Measurements from ENCODE around the gene SEC24C. TPM values are rescaled to one million over a fixed set of nuclear protein-coding genes. Genes with fewer than 3 reads are reported as not detected.
"Not testable (repeated sequence)": the region's sequence is repeated elsewhere in the genome, so short reads cannot be mapped to it uniquely, and the experiment has no call there.

Gene SEC24C
- total RNA-seq, 1 donor from 2014 or later = 99.0 TPM

DNA sequence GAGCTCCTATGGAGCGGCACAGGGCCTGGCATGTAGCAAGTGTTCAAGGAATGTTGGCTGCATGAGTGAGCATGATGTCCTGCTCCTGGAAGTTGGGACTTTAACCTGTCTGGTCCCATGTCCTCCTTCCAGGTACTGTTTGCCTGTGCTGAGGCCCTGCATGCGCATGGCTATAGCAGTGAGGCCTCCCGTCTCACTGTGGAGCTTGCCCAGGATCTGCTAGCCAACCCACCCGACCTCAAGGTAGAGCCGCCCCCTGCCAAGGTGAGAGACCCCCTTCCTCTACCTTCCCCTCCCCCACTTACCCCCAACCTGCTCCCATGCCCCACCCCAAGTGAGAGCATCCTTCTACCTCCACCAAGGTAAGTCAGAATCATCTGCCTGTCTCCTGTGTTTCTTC is 49.3 kb downstream of the SEC24C start:
- no peak overlapping the region for H3K27ac ChIP-seq (ENCODE audit: low read depth, low read length)
- DNase-seq (ENCODE audit: low read depth) (no peak), FAIRE-seq (no peak)
- Mint-ChIP-seq H3K4me1 (ENCODE audit: low read depth, unreplicated experiment) (no peaks in the 10 kb centered on the region), H3K4me3 (ENCODE audit: unreplicated experiment) (no peak overlapping the region), H3K27me3 (ENCODE audit: low read depth, unreplicated experiment) (no peaks in the 10 kb centered on the region), H3K36me3 (ENCODE audit: low read depth, unreplicated experiment) (peaks cover 44% of the 10 kb centered on the region), H3K9me3 (ENCODE audit: unreplicated experiment) (no peaks in the 10 kb centered on the region), H3K27ac (ENCODE audit: unreplicated experiment) (no peak overlapping the region)
- no peaks in the 10 kb centered on the region for H3K4me1 ChIP-seq (ENCODE audit: insufficient read depth, low read length)
- no peak for TF ChIP-seq EZH2 (IDR thresholded peaks at IDR 0.05; ENCODE audit: insufficient read depth, low read length)
- TF ChIP-seq, protein P1, sequence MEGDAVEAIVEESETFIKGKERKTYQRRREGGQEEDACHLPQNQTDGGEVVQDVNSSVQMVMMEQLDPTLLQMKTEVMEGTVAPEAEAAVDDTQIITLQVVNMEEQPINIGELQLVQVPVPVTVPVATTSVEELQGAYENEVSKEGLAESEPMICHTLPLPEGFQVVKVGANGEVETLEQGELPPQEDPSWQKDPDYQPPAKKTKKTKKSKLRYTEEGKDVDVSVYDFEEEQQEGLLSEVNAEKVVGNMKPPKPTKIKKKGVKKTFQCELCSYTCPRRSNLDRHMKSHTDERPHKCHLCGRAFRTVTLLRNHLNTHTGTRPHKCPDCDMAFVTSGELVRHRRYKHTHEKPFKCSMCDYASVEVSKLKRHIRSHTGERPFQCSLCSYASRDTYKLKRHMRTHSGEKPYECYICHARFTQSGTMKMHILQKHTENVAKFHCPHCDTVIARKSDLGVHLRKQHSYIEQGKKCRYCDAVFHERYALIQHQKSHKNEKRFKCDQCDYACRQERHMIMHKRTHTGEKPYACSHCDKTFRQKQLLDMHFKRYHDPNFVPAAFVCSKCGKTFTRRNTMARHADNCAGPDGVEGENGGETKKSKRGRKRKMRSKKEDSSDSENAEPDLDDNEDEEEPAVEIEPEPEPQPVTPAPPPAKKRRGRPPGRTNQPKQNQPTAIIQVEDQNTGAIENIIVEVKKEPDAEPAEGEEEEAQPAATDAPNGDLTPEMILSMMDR (IDR thresholded peaks at IDR 0.05; ENCODE audit: insufficient read depth, low read depth, low read length) = no peak
- H3K9me3 ChIP-seq (ENCODE audit: insufficient read depth, low read depth, low read length) = no peaks in the 10 kb centered on the region
- H3K79me2 ChIP-seq (ENCODE audit: insufficient read depth, low read length) = peaks cover 11% of the 10 kb centered on the region
- no peak overlapping the region for H3K4me2 ChIP-seq (ENCODE audit: low read length)
- peaks cover 46% of the 10 kb centered on the region for H3K36me3 ChIP-seq (ENCODE audit: insufficient read depth, low read length)
- H2AFZ ChIP-seq (ENCODE audit: low read depth, low read length) = no peak overlapping the region
- peaks cover 40% of the 10 kb centered on the region for H4K20me1 ChIP-seq (ENCODE audit: insufficient read depth, low read length)
- no peak overlapping the region for H3K9ac ChIP-seq (ENCODE audit: low read length)
- H3K4me3 ChIP-seq (ENCODE audit: insufficient read depth, low read depth, low read length) = no peak overlapping the region
- no peaks in the 10 kb centered on the region for H3K27me3 ChIP-seq (ENCODE audit: insufficient read depth, low read length)

DNA sequence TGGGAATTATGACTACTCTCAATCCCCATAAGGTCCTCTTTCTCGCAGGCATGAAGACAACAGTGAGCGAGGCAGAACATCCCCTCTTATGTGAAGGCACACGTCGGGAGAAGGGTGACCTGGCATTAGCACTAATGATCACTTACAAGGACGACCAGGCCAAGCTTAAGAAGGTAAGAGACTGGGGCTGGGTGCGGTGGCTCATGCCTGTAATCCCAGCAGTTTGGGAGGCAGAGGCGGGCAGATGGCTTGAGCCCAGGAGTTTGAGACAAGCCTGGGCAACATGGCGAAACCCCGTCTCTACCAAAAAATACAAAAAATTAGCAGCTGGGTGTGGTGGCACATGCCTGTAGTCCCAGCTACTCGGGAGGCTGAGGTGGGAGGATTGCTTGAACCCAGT is 51.3 kb downstream of the SEC24C start:
- not testable (repeated sequence) for H3K4me3 ChIP-seq (ENCODE audit: insufficient read depth, low read depth, low read length); H2AFZ ChIP-seq (ENCODE audit: low read depth, low read length); DNase-seq (ENCODE audit: low read depth); H3K79me2 ChIP-seq (ENCODE audit: insufficient read depth, low read length); FAIRE-seq; H3K4me1 ChIP-seq (ENCODE audit: insufficient read depth, low read length); H3K9me3 ChIP-seq (ENCODE audit: insufficient read depth, low read depth, low read length); H3K4me3 Mint-ChIP-seq (ENCODE audit: unreplicated experiment); H3K4me1 Mint-ChIP-seq (ENCODE audit: low read depth, unreplicated experiment); H3K4me2 ChIP-seq (ENCODE audit: low read length); H3K9ac ChIP-seq (ENCODE audit: low read length); H3K27me3 ChIP-seq (ENCODE audit: insufficient read depth, low read length); H3K9me3 Mint-ChIP-seq (ENCODE audit: unreplicated experiment); H3K27me3 Mint-ChIP-seq (ENCODE audit: low read depth, unreplicated experiment); H3K27ac Mint-ChIP-seq (ENCODE audit: unreplicated experiment); H3K27ac ChIP-seq (ENCODE audit: low read depth, low read length)
- peaks cover 37% of the 10 kb centered on the region for H3K36me3 Mint-ChIP-seq (ENCODE audit: low read depth, unreplicated experiment)
- Histone ChIP-seq H4K20me1 (ENCODE audit: insufficient read depth, low read length) (peaks cover 27% of the 10 kb centered on the region), H3K36me3 (ENCODE audit: insufficient read depth, low read length) (peaks cover 38% of the 10 kb centered on the region)

DNA sequence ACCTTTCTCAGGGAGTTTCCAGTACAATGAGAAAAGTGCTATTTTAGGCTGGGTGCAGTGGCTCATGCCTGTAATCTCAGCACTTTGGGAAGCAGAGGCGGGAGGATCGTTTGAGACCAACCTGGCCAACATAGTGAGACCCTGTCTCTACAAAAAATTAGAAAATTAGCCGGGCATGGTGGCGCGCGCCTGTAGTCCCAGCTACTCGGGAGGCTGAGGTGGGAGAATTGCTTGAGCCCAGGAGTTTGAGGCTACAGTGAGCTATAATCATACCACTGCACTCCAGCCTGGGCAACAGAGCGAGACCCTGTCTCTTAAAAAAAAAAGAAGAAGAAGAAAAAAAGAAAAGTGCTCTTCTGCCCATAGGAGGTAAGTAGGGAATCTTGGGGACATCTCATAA is 51.9 kb downstream of the SEC24C start:
- H3K79me2 ChIP-seq (ENCODE audit: insufficient read depth, low read length); H3K9me3 ChIP-seq (ENCODE audit: insufficient read depth, low read depth, low read length); FAIRE-seq; H3K9ac ChIP-seq (ENCODE audit: low read length); H3K27ac Mint-ChIP-seq (ENCODE audit: unreplicated experiment); H3K4me2 ChIP-seq (ENCODE audit: low read length); H2AFZ ChIP-seq (ENCODE audit: low read depth, low read length); H3K4me3 Mint-ChIP-seq (ENCODE audit: unreplicated experiment); H3K4me1 Mint-ChIP-seq (ENCODE audit: low read depth, unreplicated experiment); H3K27me3 ChIP-seq (ENCODE audit: insufficient read depth, low read length); DNase-seq (ENCODE audit: low read depth); H3K27me3 Mint-ChIP-seq (ENCODE audit: low read depth, unreplicated experiment); H3K4me3 ChIP-seq (ENCODE audit: insufficient read depth, low read depth, low read length); H3K27ac ChIP-seq (ENCODE audit: low read depth, low read length); H3K9me3 Mint-ChIP-seq (ENCODE audit: unreplicated experiment); H3K4me1 ChIP-seq (ENCODE audit: insufficient read depth, low read length): not testable (repeated sequence)
- Histone ChIP-seq H4K20me1 (ENCODE audit: insufficient read depth, low read length) (peaks cover 25% of the 10 kb centered on the region), H3K36me3 (ENCODE audit: insufficient read depth, low read length) (peaks cover 39% of the 10 kb centered on the region)
- H3K36me3 Mint-ChIP-seq (ENCODE audit: low read depth, unreplicated experiment) = peaks cover 37% of the 10 kb centered on the region

DNA sequence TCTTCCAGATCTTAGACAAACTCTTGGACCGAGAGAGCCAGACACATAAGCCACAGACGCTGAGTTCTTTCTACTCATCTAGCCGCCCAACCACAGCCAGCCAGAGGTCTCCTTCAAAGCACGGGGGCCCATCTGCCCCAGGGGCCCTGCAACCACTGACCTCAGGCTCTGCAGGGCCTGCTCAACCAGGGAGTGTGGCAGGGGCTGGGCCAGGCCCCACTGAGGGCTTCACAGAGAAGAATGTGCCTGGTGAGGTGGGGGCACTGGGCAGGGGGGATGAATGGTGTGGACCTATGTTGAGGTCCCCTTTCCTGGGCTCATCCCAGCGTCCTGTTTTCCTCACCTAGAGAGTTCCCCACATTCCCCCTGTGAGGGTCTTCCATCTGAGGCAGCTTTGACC is 52.6 kb downstream of the SEC24C start:
- FAIRE-seq = no peak
- H2AFZ ChIP-seq (ENCODE audit: low read depth, low read length) = no peak overlapping the region
- no peak for DNase-seq (ENCODE audit: low read depth)
- H3K4me3 ChIP-seq (ENCODE audit: insufficient read depth, low read depth, low read length) = no peak overlapping the region
- H3K9me3 ChIP-seq (ENCODE audit: insufficient read depth, low read depth, low read length) = no peaks in the 10 kb centered on the region
- no peaks in the 10 kb centered on the region for H3K27me3 Mint-ChIP-seq (ENCODE audit: low read depth, unreplicated experiment)
- no peak overlapping the region for H3K9ac ChIP-seq (ENCODE audit: low read length)
- no peaks in the 10 kb centered on the region for H3K4me1 Mint-ChIP-seq (ENCODE audit: low read depth, unreplicated experiment)
- peaks cover 46% of the 10 kb centered on the region for H3K36me3 ChIP-seq (ENCODE audit: insufficient read depth, low read length)
- no peaks in the 10 kb centered on the region for H3K79me2 ChIP-seq (ENCODE audit: insufficient read depth, low read length)
- H3K36me3 Mint-ChIP-seq (ENCODE audit: low read depth, unreplicated experiment) = peaks cover 33% of the 10 kb centered on the region
- no peak overlapping the region for H3K4me3 Mint-ChIP-seq (ENCODE audit: unreplicated experiment)
- no peak overlapping the region for H3K4me2 ChIP-seq (ENCODE audit: low read length)
- peaks cover 25% of the 10 kb centered on the region for H4K20me1 ChIP-seq (ENCODE audit: insufficient read depth, low read length)
- no peak overlapping the region for H3K27ac Mint-ChIP-seq (ENCODE audit: unreplicated experiment)
- H3K27me3 ChIP-seq (ENCODE audit: insufficient read depth, low read length) = no peaks in the 10 kb centered on the region
- H3K27ac ChIP-seq (ENCODE audit: low read depth, low read length) = no peak overlapping the region
- no peaks in the 10 kb centered on the region for H3K9me3 Mint-ChIP-seq (ENCODE audit: unreplicated experiment)
- TF ChIP-seq, protein P1 (IDR thresholded peaks at IDR 0.05; ENCODE audit: insufficient read depth, low read depth, low read length) = no peak
- TF ChIP-seq EZH2 (IDR thresholded peaks at IDR 0.05; ENCODE audit: insufficient read depth, low read length) = no peak
- no peaks in the 10 kb centered on the region for H3K4me1 ChIP-seq (ENCODE audit: insufficient read depth, low read length)

Data from astrocyte (in vitro differentiated cells and primary cell).